Neural progenitor cell (in vitro differentiated cells): ENCODE data around the gene VSX1. TPM values are rescaled to one million over a fixed set of nuclear protein-coding genes. Genes with fewer than 3 reads are reported as not detected.

Experiments used
- DNase-seq: peaks from one replicate; pipeline ENCODE4 v3.0.0-alpha.2; 2016; ENCODE audit warnings: low spot score
- H2AFZ ChIP-seq: fragments of 200-600 bp; sonication (generic); replicated peaks from 2 replicates; pipeline ENCODE4 v1.6.1; 2016; ENCODE audit warnings: antibody characterized with exemption
- H3F3A ChIP-seq: fragments of 200-600 bp; sonication (generic); 2 replicates; pipeline ENCODE4 v1.6.1; 2016; ENCODE audit warnings: antibody characterized with exemption, low read depth
- H3K27ac ChIP-seq: fragments of 200-600 bp; sonication (generic); 2 replicates; pipeline ENCODE4 v1.5.1; 2016; ENCODE audit warnings: mild to moderate bottlenecking
- H3K27me3 ChIP-seq: fragments of 200-600 bp; sonication (generic); 2 replicates; pipeline ENCODE4 v1.6.1; 2016; ENCODE audit warnings: mild to moderate bottlenecking, moderate library complexity
- H3K36me3 ChIP-seq: fragments of 200-600 bp; sonication (generic); 2 replicates; pipeline ENCODE4 v1.5.1; 2016
- H3K4me1 ChIP-seq: fragments of 200-600 bp; sonication (generic); 2 replicates; pipeline ENCODE4 v1.6.1; 2016; ENCODE audit warnings: mixed run types
- H3K4me2 ChIP-seq: fragments of 200-600 bp; sonication (generic); 2 replicates; pipeline ENCODE4 v1.6.1; 2016
- H3K4me3 ChIP-seq: fragments of 200-600 bp; sonication (generic); 2 replicates; pipeline ENCODE4 v1.5.1; 2016
- H3K79me2 ChIP-seq: fragments of 200-600 bp; sonication (generic); 2 replicates; pipeline ENCODE4 v1.6.1; 2016; ENCODE audit warnings: low read depth
- H3K9ac ChIP-seq: fragments of 200-600 bp; sonication (generic); 2 replicates; pipeline ENCODE4 v1.6.1; 2016
- H3K9me3 ChIP-seq: fragments of 200-600 bp; sonication (generic); 2 replicates; pipeline ENCODE4 v1.5.1; 2016; ENCODE audit warnings: low read depth
- H4K20me1 ChIP-seq: fragments of 200-600 bp; sonication (generic); 2 replicates; pipeline ENCODE4 v1.6.1; 2016; ENCODE audit warnings: low read depth
- H3K27ac Mint-ChIP-seq: 3 replicates; pipeline ENCODE4 v1.8.0; 2021; ENCODE audit warnings: mixed read lengths
- H3K27me3 Mint-ChIP-seq: 2 replicates; pipeline ENCODE4 v1.8.0; 2022; ENCODE audit warnings: low read depth, mild to moderate bottlenecking, inconsistent platforms, moderate library complexity, mixed read lengths; ENCODE audit not compliant: insufficient read depth
- H3K36me3 Mint-ChIP-seq: 3 replicates; pipeline ENCODE4 v1.8.0; 2021; ENCODE audit warnings: mixed read lengths
- H3K4me1 Mint-ChIP-seq: 3 replicates; pipeline ENCODE4 v1.8.0; 2021; ENCODE audit warnings: mixed read lengths
- H3K4me3 Mint-ChIP-seq: 3 replicates; pipeline ENCODE4 v1.8.0; 2021; ENCODE audit warnings: mild to moderate bottlenecking, moderate library complexity, mixed read lengths
- H3K9me3 Mint-ChIP-seq: 3 replicates; pipeline ENCODE4 v1.8.0; 2020; ENCODE audit warnings: mixed read lengths
- EZH2 ChIP-seq: fragments of 200-600 bp; sonication (generic); IDR thresholded peaks from 2 replicates; pipeline ENCODE4 v1.6.1; 2017; ENCODE audit warnings: antibody characterized with exemption, mild to moderate bottlenecking, moderate library complexity
- EZH2phosphoT487 ChIP-seq: fragments of 200-600 bp; sonication (generic); IDR thresholded peaks from 2 replicates; pipeline ENCODE4 v1.6.1; 2017; ENCODE audit warnings: antibody characterized with exemption
- total RNA-seq: library from RNA; depleted of rRNA; stranded (reverse); fragments of >200 nt; gene quantifications from 2 replicates; pipeline ENCODE4 v1.2.3, GENCODE V29; 2015; ENCODE audit warnings: low replicate concordance
- TF ChIP-seq, protein P1 (sequence below): fragments of 200-600 bp; sonication (generic); IDR thresholded peaks from 2 replicates; pipeline ENCODE4 v1.5.1; 2017; ENCODE audit warnings: antibody characterized with exemption, mild to moderate bottlenecking

VSX1 gene
- total RNA-seq, 1 donor from 2014 or later = not detected

DNA sequence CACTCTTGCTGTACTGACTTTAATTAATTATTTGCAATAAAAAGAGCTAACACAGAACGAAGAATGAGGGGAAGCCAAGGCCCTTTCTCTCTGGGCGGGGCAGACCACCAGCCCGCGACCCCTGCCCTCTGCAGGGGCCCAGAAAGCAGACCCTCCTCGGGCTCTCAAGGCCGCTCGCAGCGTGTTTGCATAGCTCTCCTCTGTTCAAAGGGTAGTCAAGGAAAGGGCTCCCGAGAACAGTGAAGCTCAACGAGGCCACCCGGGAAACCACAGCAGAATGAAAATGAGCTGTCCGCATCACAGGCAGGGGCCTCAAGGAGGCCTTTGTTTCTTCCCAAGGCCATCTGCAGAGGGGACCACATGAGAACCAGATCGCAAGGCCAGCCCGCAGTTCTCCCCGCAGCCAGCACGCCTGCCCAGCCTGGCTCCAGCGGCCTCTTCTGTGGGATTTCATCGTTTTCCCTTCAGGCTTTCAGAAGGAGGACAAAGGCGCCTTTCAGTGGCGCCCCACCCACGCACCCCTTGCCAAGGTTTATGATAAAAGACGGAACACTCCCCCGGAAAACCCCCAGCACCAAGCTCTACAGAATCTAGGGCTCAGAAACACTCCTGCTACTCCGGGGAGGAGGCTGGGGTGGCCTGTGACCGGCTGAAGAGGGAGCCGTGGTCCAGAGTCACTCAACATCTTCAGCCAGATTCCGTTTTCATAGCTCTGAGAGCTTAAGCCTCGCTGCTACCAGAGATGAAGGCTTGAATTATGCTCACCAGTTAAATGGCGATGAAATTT, 49.3 kb downstream of the VSX1 start:
- H3K27ac Mint-ChIP-seq = peak overlapping the region; percentile 78
- Histone ChIP-seq H3K27ac (no peak overlapping the region), H3K4me3 (no peak overlapping the region)

DNA sequence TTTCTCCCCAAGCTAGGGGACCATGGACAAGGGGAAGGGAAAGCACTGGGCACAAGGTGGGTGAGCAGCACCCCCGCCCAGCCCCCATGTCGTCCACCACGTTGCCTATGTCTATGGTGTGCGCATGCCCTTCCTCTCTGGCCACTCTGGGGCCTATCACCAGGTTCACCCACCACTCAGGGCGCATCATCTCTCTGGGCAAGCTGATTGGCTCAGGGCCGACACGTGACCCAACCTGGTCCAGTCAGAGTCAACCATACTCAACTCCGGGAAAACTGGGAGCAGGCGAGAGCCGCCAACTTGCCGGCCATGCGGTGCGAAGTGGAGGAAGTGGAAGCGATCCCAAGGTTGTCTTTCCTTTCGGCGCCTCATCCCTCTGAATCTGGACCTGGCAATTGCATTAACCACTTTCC, 49.9 kb downstream of the VSX1 start:
- Mint-ChIP-seq H3K27ac (peak overlapping the region; percentile 78), H3K36me3 (no peaks in the 10 kb centered on the region), H3K4me3 (peak overlapping the region; percentile 48), H3K9me3 (peaks cover 2% of the 10 kb centered on the region), H3K4me1 (peaks cover 44% of the 10 kb centered on the region), H3K27me3 (peaks cover 9% of the 10 kb centered on the region)
- H3K9ac ChIP-seq = no peak overlapping the region
- peaks cover 4% of the 10 kb centered on the region for H3K27me3 ChIP-seq
- TF ChIP-seq EZH2 = no peak
- TF ChIP-seq, protein P1, sequence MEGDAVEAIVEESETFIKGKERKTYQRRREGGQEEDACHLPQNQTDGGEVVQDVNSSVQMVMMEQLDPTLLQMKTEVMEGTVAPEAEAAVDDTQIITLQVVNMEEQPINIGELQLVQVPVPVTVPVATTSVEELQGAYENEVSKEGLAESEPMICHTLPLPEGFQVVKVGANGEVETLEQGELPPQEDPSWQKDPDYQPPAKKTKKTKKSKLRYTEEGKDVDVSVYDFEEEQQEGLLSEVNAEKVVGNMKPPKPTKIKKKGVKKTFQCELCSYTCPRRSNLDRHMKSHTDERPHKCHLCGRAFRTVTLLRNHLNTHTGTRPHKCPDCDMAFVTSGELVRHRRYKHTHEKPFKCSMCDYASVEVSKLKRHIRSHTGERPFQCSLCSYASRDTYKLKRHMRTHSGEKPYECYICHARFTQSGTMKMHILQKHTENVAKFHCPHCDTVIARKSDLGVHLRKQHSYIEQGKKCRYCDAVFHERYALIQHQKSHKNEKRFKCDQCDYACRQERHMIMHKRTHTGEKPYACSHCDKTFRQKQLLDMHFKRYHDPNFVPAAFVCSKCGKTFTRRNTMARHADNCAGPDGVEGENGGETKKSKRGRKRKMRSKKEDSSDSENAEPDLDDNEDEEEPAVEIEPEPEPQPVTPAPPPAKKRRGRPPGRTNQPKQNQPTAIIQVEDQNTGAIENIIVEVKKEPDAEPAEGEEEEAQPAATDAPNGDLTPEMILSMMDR = no peak
- no peak for TF ChIP-seq EZH2phosphoT487
- H3K4me2 ChIP-seq = no peak overlapping the region
- H2AFZ ChIP-seq = peak overlapping the region; percentile 85
- peaks cover 7% of the 10 kb centered on the region for H3K4me1 ChIP-seq
- no peaks in the 10 kb centered on the region for H3F3A ChIP-seq
- H3K79me2 ChIP-seq = no peaks in the 10 kb centered on the region
- DNase-seq = no peak
- no peak overlapping the region for H3K4me3 ChIP-seq
- no peak overlapping the region for H3K27ac ChIP-seq
- no peaks in the 10 kb centered on the region for H3K9me3 ChIP-seq
- H3K36me3 ChIP-seq = no peaks in the 10 kb centered on the region
- no peaks in the 10 kb centered on the region for H4K20me1 ChIP-seq

More for the DNA sequence above, 49.3 kb downstream of the VSX1 start:
- Mint-ChIP-seq H3K27me3 (peaks cover 8% of the 10 kb centered on the region), H3K36me3 (no peaks in the 10 kb centered on the region), H3K4me3 (no peak overlapping the region), H3K9me3 (peaks cover 2% of the 10 kb centered on the region), H3K4me1 (peaks cover 46% of the 10 kb centered on the region)
- no peaks in the 10 kb centered on the region for H4K20me1 ChIP-seq
- peak; percentile 36 for DNase-seq
- H3K9me3 ChIP-seq = no peaks in the 10 kb centered on the region
- no peaks in the 10 kb centered on the region for H3K36me3 ChIP-seq
- no peak overlapping the region for H3K4me2 ChIP-seq
- H3F3A ChIP-seq = no peaks in the 10 kb centered on the region
- peaks cover 4% of the 10 kb centered on the region for H3K27me3 ChIP-seq
- no peaks in the 10 kb centered on the region for H3K79me2 ChIP-seq
- no peak for TF ChIP-seq EZH2phosphoT487
- no peak for TF ChIP-seq EZH2
- peak overlapping the region; percentile 85 for H2AFZ ChIP-seq
- no peak overlapping the region for H3K9ac ChIP-seq
- H3K4me1 ChIP-seq = peaks cover 7% of the 10 kb centered on the region

DNA sequence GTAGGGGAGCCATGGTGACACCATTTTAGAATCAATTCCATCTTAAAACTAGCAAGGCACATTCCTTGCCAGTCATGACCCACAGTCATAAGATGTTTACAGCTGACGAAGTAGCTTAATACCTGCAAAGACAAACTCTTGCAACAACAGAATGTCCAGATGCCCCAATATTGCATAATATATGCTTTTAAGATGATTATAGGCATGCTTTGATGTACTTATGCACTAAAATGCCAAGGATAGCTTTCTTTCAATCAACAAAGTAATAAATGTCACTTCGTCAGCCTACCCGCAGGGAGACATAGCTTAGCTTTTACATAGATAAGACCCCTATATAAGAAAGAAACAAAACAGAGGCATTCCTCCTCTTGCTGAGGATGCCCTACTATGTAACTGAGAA, 50.7 kb downstream of the VSX1 start:
- Mint-ChIP-seq H3K27ac (no peak overlapping the region), H3K9me3 (peaks cover 2% of the 10 kb centered on the region), H3K27me3 (peaks cover 9% of the 10 kb centered on the region), H3K4me3 (no peak overlapping the region), H3K4me1 (peaks cover 36% of the 10 kb centered on the region), H3K36me3 (no peaks in the 10 kb centered on the region)
- TF ChIP-seq EZH2 (no peak), EZH2phosphoT487 (no peak)
- TF ChIP-seq, protein P1 = no peak
- Histone ChIP-seq H3K9me3 (no peaks in the 10 kb centered on the region), H3K4me3 (no peak overlapping the region), H2AFZ (no peak overlapping the region), H3F3A (no peaks in the 10 kb centered on the region), H3K4me2 (no peak overlapping the region), H3K27ac (no peak overlapping the region), H3K27me3 (peaks cover 4% of the 10 kb centered on the region), H4K20me1 (no peaks in the 10 kb centered on the region), H3K9ac (no peak overlapping the region), H3K4me1 (peaks cover 7% of the 10 kb centered on the region), H3K36me3 (no peaks in the 10 kb centered on the region), H3K79me2 (no peaks in the 10 kb centered on the region)
- no peak for DNase-seq

DNA sequence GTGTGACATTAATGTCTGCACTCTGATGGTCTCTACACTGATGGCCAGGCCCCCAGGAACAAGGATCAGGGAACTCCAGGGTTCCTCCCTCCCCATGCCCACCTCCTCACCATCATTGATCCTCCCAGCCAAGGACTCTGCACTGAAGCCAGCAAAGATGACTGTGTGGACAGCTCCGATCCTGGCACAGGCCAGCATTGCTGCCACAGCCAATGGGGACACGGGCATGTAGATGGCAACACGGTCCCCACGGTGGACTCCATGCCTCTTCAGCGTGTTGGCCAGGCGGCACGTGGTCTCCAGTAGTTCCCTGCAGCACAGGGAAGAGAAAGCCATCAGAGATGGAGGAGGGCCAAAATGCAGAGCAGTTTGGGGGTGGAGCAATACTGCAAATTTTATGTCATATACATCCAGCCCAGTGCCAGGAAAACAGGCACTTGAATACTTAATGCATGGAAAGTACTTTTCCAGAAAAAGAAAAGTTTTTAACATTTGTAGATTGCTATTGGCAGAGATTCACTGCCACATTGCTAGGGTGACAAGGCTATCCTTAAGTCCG, 51.2 kb downstream of the VSX1 start:
- no peak overlapping the region for H3K9ac ChIP-seq
- H3K4me2 ChIP-seq = no peak overlapping the region
- Mint-ChIP-seq H3K27ac (peak overlapping the region; percentile 80), H3K4me3 (no peak overlapping the region), H3K27me3 (peaks cover 9% of the 10 kb centered on the region), H3K36me3 (no peaks in the 10 kb centered on the region), H3K9me3 (peaks cover 2% of the 10 kb centered on the region), H3K4me1 (peaks cover 31% of the 10 kb centered on the region)
- no peaks in the 10 kb centered on the region for H3K9me3 ChIP-seq
- TF ChIP-seq, protein P1 = no peak
- no peak for TF ChIP-seq EZH2
- TF ChIP-seq EZH2phosphoT487 = no peak
- no peak overlapping the region for H3K27ac ChIP-seq
- H2AFZ ChIP-seq = no peak overlapping the region
- no peak overlapping the region for H3K4me3 ChIP-seq
- H3K79me2 ChIP-seq = no peaks in the 10 kb centered on the region
- H3K27me3 ChIP-seq = peaks cover 4% of the 10 kb centered on the region
- no peaks in the 10 kb centered on the region for H3F3A ChIP-seq
- H4K20me1 ChIP-seq = no peaks in the 10 kb centered on the region
- H3K36me3 ChIP-seq = no peaks in the 10 kb centered on the region
- no peak for DNase-seq
- H3K4me1 ChIP-seq = peaks cover 7% of the 10 kb centered on the region
